T-helper 1 cell (primary cell): ENCODE data around the gene DNAH2.

Experiments
- DNase-seq, 5 donors: peaks; one replicate each; pipeline ENCODE4 v3.0.0-alpha.2; 2012 to 2020

DNAH2 gene

DNA sequence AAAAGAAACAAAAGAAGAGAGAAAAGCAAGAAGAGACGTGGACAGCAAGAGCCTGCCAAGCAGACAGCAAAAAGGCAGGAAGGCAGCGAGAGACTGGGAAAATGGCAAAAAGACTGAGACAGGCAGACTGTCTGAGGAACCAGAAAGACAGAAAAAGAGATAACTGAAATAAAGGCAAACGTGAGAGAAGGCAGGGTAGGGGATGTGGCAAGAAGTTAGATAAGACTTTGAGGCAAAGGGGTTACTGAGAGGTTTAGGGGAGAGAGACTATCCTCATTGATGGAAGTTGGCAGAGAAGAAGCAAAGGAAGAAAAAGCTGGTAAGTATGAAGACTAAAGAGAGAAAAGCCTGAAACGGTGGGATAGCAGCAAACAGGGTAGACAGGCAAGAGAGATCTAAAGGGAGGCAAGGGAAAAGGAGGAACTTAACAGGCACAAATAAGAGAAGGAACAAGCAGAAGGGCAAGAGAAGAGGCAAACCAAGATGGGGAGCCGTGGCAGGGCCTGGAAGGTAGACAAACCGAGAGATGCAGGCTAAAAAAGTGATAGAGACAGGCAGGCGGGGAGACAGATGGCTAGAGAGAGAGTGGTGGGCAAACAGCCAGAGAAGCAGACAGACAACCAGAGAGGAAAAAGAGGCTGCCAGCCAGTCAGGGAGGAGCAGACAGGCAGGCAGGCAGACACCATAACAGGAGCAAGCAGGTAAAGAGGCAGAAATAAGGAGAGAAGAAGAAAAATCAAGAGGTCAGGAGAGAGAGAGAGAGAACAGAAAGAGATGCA lies 163.9 kb downstream of the DNAH2 start:
- no peak for DNase-seq

DNA sequence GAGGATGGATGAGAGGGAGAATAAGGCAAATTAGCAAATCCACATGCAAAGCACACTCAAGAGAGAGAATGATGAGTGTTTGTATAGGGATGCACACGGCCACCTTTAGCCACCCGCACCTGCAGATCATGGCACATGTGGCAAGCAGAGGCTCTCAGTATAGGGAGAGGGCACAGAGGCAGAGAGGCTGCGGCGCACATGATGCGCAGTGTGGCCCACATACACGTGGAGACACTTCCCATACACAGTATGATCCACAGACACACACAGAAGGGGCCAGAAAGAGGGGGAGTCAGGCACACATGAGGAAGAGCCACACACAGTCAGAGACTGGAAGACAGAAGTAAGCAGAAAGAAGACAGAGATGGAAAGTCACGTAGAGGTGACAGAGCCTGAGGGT lies 164.5 kb downstream of the DNAH2 start:
- DNase-seq: no peak

DNA sequence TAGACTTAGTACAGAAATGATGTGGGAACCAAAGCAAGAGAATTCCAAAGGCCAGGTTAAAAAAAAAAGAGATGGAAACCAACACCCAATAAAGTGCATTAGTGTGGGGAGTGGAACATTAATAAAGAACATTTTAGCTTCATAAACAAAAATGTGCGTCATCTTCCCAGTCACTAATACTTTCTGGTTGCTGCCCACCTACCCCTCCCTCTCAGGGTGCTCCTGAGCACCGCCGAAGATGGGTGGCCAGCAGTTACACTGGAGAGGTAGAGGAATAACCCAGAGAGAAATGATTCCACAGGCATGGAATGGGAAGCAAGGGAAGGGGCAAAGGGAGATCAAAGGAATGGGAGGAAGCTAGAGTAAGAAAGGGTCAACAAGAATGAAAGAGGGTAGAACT lies 165.1 kb downstream of the DNAH2 start:
- DNase-seq: no peak
